NCI-H748 treated with DMSO at 0.1 percent for 48 hours (cell line): ENCODE results near the gene MAMDC4.

Experiments
- DNase-seq: peaks from one replicate; lab custom pipeline; 2025; lab: John Stamatoyannopoulos, UW

The MAMDC4 gene

GRCh38 chr9:136849960-136850865 lies 1.9 kb upstream of the MAMDC4 start:
- DNase-seq, result no peak

GRCh38 chr9:136850866-136851775 lies 1.0 kb upstream of the MAMDC4 start:
- no peak for DNase-seq

- DNase-seq, result no peak
Observed at GRCh38 chr9:136852664-136853595, 784 bp downstream of the MAMDC4 start.

GRCh38 chr9:136853596-136854112 lies 1.5 kb downstream of the MAMDC4 start:
- DNase-seq, result no peak

GRCh38 chr9:136854113-136854841 lies 2.1 kb downstream of the MAMDC4 start:
- no peak for DNase-seq

- DNase-seq, result no peak
Observed at GRCh38 chr9:136854842-136855460, 2.8 kb downstream of the MAMDC4 start.

GRCh38 chr9:136855461-136856078 lies 3.4 kb downstream of the MAMDC4 start:
- DNase-seq, result no peak

GRCh38 chr9:136856079-136856476 lies 3.9 kb downstream of the MAMDC4 start:
- DNase-seq, result no peak

- no peak for DNase-seq
Observed at GRCh38 chr9:136856541-136857141, 4.5 kb downstream of the MAMDC4 start.

- no peak for DNase-seq
Observed at GRCh38 chr9:136857166-136857565, 5.0 kb downstream of the MAMDC4 start.

- no peak for DNase-seq
Observed at GRCh38 chr9:136857581-136858412, 5.7 kb downstream of the MAMDC4 start.

GRCh38 chr9:136858452-136858843 lies 6.3 kb downstream of the MAMDC4 start:
- DNase-seq, result no peak

GRCh38 chr9:136858844-136859757 lies 7.0 kb downstream of the MAMDC4 start:
- DNase-seq, result no peak

- no peak for DNase-seq
Observed at GRCh38 chr9:136860529-136860928, 8.4 kb downstream of the MAMDC4 start.

- DNase-seq, result no peak
Observed at GRCh38 chr9:136860933-136861873, 9.1 kb downstream of the MAMDC4 start.

- no peak for DNase-seq
Observed at GRCh38 chr9:136861874-136862457, 9.8 kb downstream of the MAMDC4 start.
